Activated effector memory CD4-positive, alpha-beta T cell treated with anti-CD3 and anti-CD28 coated beads, Interleukin-2, amount 50 U/mL, for 16 hours (primary cell): ENCODE data around the gene DGCR2.
"Not testable (repeated sequence)": the region's sequence is repeated elsewhere in the genome, so short reads cannot be mapped to it uniquely, and the experiment has no call there.

Source experiments
- DNase-seq: peaks from one replicate; pipeline ENCODE4 v3.0.0-alpha.2; 2020

The DGCR2 gene

GRCh38 chr22:18994701-18995326 is 127.4 kb downstream of the DGCR2 start:
- no peak for DNase-seq

DNA sequence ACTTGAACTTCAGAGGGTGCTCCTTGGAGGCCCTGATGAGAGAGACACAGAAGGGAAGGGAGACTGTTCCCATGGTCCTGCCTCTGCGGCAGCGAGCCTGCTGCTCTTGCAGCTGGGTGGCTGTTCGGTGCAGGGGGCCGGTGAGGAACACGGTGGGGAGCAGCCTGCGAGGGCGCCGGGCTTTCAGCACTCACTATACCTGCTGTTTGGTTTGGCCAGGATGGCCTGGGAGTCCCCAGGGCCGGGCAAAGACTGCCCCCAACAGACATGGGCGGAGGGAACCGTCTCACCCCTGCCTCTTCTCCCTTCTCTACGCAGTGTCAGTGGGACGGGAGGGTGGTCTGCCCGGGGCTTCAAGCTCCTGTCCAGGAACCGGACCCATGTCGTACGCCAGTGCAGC is 128.2 kb downstream of the DGCR2 start:
- no peak for DNase-seq

DNA sequence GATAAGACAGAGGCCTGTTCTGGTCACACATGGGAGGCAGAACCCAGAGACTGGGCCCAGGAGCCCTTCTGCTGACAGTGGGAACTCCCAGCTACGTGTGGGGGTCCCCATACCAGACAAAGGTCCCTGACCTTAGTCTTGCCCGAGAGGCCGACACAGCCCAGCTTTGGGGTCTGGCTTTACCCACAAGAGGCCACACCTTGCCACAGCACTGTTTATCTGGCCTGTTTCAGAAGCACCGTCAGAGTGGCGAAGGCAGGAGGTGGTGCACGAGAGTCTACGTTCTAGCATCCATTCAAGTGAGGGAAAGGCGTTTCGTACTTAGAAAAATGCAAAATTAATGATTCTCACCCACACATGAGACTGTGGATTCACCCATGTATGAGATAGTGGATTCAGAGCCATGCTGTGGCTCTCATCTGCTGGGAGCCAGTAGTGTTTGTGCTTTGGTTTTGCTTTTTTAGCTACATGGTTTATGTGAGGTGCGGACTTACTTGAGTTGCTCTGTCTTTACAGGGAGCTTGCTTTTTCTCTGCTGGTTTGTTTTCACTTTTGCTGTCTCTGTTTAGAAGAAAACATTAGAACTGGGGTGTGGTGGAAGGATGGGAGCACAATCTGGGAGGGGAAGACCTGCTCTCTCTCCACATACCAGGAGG is 129.5 kb downstream of the DGCR2 start:
- DNase-seq = no peak

DNA sequence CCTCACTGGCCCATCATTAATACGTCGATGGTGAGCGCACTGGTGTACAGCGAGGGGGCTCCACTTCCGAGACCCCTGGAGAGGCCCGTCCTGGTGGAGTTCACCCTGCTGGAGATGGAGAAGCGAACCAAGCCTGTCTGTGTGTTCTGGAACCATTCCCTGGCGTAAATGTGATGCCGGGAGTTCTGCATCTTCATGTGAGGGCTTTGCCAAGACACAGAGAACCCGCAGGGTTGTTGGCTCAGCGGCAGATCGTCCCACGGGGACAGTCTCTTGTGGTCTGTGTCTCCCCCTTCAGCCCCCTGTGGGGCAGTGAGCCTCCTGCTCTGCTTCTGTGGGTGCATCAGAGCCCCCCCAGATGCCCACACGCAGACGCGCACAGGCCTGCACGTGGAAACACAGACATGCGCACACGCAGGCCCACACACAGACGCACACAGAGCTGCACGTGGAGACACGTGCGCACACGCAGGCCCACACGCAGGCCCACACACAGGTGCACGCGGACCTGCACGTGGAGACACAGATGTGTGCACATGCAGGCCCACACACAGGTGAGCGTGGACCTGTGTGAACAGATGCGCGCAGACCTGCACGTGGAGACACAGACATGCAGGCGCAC is 130.3 kb downstream of the DGCR2 start:
- DNase-seq = no peak

GRCh38 chr22:18991138-18991432 is 131.1 kb downstream of the DGCR2 start:
- no peak for DNase-seq

- no peak for DNase-seq
These were observed 131.7 kb downstream of the DGCR2 start for GRCh38 chr22:18990355-18991137.

- DNase-seq = no peak
These were observed 133.3 kb downstream of the DGCR2 start for GRCh38 chr22:18988958-18989357.

DNA sequence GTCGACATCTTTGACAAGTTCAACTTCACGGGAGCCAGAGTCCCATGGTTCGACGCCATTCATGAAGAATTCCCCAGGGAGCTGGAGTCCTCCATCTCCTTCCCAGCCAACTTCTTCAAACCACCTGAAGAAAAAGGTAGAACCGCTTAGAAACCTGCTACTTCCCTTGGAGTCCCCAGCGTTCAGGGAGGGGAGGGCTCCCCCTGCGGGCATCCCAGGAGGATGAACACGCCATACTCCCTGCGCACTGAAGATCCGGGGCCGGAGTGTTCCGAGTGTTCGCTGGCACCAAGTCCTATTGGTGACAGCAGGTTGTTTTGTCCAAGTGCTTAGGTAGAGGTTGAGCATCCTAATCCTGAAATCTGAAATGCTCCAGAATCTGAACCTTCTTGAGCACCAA is 134.4 kb downstream of the DGCR2 start:
- no peak for DNase-seq

GRCh38 chr22:18987114-18987513 is 135.1 kb downstream of the DGCR2 start:
- DNase-seq = not testable (repeated sequence)
